Cerebellar cortex (tissue), 1 donor: ENCODE results near the gene RMND5B.
A peak's percentile ranks its signal among the peaks of the same experiment; 100 is the strongest.
"Not testable (repeated sequence)": the region's sequence is repeated elsewhere in the genome, so short reads cannot be mapped to it uniquely, and the experiment has no call there.

Source experiments
- DNase-seq: peaks from one replicate; pipeline ENCODE4 v3.0.0-alpha.2; 2015; ENCODE audit warnings: low spot score

Gene RMND5B, protein sequence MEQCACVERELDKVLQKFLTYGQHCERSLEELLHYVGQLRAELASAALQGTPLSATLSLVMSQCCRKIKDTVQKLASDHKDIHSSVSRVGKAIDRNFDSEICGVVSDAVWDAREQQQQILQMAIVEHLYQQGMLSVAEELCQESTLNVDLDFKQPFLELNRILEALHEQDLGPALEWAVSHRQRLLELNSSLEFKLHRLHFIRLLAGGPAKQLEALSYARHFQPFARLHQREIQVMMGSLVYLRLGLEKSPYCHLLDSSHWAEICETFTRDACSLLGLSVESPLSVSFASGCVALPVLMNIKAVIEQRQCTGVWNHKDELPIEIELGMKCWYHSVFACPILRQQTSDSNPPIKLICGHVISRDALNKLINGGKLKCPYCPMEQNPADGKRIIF

DNA sequence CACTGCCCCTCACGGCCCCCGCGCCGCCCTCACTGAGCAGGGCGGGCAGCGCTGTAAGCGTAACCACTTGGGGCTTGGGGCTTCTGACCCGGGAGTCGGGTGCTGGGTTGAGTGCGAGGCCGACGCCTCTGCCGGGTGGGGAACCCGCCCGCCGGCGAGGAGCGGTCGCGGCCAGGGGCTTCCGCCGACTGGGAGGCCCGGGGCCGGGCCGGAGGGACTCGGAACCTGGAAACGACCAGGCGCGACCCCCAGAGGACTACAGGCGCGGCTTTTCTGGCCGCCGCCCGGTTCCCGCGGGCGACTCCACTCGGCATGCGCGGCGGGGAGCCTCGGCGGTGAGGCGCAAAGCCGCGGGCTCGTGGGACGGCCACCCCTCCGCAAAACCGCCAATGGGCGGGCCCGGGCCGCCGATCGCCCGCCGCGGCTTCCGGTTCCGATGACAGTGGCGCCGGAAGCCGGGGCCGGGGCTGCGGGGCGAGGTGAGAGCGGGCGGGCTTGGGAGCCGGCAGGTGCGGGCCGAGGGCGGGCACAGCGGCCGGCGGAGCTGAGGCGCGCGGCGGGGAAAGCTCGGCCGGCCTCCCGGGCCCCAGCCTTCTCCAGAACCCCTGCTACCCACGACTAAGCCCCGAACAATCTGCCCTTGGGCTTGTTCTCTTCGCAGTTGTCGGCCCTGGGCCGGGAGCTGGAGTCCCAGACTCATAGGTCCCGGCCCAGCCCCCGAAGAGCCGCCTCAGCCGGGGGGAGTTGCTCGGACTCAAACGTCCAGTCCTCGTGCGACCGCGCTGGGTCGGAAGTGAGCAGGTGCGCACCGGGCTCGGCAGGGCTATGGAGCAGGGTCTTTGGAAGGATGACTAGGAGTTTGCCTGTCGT, at the start of gene RMND5B:
RMND5B (plus strand) TSS at position 439 of the 870 bp plus-strand sequence. CDS start 7,106 bp downstream, outside the sequence.
- DNase-seq = peak; percentile 74

DNA sequence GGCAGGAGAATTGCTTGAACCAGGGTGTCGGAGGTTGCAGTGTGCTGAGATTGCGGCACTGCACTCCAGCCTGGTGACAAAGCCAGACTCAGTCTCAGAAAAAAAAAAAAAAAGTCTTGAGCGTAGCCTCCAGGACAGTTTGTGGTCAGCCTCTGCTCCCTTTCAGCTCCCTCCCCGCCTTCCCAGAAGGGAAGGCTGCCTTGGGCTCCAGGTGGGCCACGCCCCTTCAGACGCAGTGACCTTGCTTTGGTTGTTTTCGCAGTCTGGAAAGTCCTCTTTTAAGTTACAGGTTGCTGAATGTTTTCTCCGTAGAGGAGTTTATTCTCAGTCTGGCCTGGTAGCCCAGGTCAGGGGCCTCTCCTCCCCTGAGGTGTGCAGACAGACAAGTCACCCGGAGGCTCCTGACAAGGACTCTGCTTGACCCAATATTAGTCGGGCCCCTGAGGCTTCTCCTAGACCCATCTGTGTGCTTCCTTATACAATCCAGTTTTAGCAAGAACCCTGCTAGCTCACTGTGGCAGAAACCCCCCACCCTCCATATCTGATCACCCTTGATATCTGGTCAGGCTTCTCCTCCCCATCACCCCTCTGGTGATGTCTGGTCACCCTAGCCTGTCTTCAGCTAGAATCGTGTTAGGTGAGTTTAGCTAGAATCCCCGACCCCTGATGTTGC, 49.1 kb upstream of the RMND5B start:
- no peak for DNase-seq

DNA sequence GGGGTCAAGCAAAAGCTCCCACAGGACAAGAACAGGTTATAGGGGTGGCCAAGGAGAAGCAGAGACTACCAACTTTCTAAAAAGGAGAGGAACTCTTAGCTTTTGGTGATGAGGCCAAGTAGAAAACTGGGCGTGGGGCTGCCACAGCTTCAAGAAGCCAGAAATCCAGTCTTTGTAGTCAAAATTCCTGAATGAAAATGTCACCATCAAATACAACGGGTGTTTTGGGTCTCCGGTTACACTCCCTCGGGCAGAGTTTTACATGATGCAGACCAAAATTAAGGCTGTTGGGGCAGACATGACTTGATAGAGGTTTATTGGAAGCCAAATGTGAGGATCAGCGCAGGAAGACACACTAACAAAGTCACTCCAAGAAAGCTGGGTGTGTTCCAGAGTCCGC, 46.9 kb upstream of the RMND5B start:
- no peak for DNase-seq

DNA sequence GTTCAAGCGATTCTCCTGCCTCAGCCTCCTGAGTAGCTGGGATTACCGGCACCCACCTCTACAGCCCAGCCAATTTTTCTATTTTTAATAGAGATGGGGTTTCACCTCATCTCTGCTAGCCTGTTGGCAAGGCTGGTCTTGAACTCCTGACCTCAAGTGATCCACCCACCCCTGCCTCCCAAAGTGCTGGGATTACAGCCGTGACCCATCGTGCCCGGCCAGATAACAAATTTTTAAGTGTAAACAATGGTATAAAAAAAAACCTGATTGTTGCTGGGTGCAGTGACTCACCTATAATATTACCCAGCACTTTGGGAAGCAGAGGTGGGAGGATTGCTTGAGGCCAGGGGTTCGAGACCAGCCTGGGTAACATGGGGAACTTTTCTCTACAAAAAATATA, 45.5 kb upstream of the RMND5B start:
- DNase-seq = no peak

DNA sequence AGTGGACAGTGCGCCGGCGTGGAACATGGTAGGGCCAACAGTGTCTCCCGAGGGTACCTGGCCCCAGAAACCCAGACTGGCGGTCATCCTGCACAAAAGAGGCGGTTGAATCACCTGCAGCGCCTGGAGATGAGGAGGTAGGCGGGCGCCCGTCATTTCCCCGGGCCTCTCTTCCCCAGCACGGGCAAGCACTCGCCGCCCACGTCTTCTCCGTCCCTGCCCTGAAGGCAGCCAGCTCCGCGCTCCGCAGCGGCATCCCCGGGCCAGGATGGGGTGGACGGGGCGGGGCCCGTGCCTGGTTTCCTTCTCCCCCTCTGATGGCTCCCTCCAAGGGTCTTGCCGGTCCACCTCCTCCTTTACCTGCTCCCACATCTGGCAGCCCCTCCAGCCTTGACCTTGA, 44.5 kb upstream of the RMND5B start:
- DNase-seq = no peak

DNA sequence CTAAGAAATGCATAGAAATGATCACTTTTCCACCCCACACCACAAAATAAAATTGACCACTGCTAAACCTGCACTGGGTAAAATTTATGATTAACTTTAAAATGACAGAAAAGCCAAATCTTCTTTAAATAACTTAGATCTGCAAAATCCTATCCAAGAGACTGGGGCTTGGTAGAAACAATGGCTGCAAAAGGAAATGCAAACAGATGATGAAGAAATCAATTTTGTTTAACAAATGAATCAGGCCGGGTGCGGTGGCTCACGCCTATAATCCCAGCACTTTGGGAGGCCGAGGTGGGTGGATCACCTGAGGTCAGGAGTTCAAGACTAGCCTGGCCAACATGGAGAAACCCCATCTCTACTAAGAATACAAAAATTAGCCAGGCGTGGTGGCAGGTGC, 43.6 kb upstream of the RMND5B start:
- not testable (repeated sequence) for DNase-seq

DNA sequence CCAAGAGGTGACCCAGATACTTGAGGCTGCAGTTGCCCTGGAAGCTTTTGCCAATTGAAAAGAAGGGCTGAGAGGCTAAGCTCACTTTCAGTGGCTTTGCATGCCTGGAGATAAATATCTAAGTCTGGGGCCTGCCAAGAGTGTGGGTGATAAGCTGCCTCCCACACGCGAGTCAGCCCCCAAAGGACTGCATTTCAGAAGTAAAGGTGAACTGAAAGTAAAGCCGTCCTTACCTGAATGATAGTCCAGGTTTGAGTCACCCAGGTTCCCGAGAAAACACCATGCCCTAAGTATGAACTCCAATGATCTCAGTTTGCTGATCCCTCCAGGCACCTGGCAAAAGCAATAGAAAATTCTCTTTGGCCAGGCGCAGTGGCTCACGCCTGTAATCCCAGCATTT, 40.0 kb upstream of the RMND5B start:
- no peak for DNase-seq

DNA sequence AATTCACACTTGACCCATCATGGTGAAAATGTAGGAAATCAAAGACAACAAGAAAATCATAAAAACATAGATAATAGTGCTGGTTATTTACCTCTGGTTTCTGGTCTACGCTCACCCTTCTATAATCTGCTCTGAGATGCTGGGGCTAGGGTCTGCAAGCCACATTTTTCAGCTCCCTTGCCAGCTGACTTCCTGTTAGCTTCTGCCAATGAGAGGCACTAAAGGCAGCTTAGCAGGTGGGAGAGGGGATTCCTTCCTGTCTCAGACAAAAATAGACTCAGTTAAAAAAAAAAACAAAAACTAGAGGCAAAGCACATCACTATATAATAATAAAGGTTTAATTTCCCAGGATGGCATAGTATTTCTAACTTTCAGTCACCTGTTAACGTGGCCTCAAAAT, 37.7 kb upstream of the RMND5B start:
- no peak for DNase-seq

DNA sequence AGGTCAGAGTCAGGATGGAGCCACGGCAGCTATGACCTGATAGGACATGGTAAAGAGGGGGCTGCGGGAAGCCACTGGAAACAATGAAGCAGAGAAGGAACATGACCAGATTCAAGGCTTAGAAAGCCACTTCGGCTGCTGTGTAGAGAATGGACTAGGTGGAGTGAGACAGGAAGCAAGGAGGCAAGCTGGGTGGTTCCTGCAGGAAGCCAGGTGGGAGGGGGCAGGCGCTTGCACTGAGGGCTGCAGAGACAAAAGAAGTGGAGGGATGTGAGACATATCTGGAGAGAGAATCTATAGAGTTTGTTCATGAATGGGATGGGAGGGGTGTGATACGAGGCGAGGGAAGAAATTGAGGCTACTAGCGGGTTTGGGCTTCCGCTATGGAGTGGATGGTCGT, 36.5 kb upstream of the RMND5B start:
- no peak for DNase-seq

DNA sequence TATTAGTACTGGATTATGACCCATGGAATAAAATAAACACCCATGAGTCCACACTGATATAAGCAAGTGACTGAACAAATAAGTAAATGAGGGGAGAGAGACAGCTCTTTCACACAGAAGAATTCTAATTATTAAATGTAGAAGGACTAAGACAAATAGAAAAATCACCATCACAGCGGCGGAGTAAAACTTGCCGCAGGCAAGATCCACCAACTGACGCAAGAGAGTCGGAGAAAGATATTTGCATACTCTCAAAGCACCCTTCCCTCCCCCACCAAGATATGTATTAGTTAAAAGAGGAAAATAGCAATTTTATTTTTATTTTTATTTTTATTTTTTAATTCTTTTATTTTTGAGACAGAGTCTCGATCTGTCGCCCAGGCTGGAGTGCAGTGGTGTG, 32.1 kb upstream of the RMND5B start:
- DNase-seq = no peak

DNA sequence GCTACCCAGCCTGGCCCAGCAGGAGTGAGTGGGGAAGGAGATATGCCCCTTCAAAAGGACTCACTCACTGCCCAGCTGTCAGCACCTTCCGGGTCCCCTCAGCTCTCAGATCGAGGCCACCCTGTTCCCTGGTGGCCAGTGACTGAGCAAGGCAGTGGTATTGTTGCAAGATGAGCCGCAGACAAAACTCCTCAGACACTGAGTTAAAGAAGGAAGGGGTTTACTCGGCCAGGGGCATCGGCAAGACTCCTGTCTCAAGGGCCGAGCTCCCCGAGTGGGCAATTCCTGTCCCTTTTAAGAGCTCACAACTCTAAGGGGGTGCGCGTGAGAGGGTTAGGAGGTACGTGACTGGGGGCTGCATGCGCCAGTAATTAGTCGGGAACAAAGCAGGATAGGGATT, 27.2 kb upstream of the RMND5B start:
- DNase-seq = no peak

DNA sequence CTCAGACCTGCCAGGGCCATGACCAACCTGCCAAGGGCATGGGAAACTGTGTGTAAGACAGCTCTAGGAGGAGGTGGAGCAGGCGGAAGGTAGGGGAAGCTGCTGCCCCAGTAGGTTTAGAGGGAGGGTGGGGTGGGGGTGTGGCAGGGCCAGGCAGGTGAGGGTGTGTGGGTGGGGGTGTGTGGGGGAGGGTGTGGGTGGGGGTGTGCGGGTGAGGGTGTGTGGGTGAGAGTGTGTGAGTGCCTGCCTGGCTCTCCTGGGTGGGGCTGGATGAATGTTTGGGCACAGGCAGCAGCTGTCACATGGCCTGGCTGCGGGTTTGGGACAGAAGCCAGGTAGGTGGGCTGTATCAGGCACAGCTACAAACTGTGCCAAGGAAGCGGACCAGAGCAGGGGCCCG, 26.3 kb upstream of the RMND5B start:
- no peak for DNase-seq

DNA sequence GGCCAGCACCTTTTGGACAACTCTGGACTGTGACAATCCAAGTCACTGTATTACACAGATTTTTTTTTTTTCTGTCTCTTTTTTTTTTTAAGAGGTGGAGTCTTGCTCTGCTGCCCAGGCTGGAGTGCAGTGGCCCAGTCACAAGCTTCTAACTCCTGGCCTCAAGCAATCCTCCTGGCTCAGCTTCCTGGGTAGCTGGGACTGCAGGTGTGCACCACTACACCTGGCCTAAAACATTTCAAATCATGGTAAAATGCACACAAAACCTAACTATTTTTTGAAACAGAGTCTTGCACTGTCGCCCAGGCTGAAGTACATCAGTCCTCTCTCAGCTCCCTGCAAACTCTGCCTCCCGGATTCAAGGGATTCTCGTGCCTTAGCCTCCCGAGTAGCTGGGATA, 24.7 kb upstream of the RMND5B start:
- DNase-seq = no peak

DNA sequence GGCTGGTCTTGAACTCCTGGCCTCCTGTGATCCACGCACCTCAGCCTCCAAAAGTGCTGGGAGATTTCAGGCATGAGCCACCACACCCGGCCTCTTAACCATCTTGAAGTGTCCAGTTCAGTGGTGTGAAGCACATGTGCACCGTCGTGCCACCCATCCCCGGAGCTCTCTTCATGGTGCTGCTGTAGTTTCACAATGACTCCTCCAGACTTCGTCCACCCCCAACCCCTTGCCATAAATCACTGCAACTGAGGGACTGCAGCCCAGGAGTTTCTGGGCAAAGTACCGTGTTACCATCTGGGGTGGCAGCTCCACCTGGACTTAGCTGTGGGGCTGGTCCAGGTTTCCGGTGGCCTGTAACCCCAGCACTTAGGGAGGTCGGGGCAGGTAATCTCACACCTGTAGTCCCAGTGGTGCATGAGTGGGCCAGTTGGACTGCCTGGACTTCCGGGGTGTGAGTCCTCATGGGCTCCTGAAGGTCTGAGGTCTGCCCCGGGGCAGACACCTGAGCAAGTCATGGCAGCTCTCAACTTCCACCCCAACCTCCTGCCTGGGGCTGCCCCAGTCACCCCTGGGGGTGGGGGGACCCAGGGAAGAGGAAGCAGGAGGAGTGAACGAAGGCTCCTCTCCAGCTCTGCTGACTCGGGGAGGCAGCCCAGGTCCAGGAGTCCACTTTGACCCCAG, 24.1 kb upstream of the RMND5B start:
- no peak for DNase-seq

DNA sequence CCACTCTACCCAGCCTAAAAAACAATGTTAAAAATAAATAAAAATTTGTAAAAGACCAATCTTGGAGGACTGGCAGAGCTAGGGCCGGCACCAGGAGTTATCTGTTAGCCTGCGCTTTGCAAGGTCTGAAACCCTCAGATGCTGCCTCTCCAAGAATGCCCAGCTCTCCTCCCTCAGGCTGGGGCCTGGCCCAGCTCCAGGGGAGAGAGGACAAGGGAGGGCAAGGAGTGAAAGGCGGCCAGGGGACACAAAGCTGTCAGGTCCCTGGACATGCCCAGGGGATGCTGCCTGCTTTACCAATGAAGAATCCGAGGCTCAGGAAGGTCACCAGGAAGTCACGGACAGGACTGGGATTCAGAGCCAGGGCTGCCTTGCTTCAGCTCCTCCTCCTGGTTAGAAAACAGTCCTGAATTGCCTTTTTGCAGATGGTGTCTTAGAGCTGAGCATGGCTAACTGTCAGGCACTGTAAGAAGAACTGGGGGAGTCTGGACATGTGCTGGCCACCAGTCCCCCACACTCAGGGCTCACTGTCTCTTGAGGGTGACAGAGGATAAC, 23.0 kb upstream of the RMND5B start:
- no peak for DNase-seq

DNA sequence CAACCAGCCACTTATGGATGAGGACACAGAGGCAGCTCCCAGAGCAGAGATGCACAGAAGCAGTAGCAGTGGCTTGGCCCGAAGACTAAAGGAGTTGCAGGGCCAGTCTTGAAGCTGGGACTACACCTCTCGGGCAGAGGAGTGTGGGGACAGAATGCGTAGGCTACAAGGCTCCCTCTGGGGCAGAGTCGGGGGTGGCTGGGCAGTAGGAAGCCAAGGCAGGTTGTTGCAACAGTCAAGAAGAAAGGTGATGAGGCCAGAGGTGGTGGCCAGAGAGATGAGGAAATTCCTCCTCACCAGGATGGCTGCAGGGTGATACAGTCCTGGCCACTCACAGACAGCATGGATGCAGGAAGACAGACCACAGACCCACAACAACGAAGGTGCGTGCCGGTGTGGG, 22.4 kb upstream of the RMND5B start:
- DNase-seq = no peak

DNA sequence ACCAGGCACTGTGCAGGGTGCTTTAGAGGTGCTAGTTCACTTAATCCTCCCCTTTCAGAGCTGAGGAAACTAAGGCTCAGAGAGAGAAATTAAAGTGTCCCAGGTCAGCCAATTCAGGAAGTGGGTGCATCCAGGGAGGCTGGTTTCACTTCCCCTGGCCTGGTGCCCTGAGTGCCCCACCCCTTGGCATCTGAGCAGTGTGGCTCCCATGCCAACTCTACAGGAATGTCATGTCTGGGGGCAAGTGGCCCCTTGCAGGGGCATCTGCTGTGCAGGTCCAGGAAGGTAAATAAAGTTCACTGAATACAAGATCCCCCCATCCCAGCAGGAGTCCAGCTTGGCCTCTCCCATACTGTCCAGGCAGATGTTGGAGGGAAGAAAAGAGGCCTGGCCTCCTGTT, 21.8 kb upstream of the RMND5B start:
- no peak for DNase-seq

DNA sequence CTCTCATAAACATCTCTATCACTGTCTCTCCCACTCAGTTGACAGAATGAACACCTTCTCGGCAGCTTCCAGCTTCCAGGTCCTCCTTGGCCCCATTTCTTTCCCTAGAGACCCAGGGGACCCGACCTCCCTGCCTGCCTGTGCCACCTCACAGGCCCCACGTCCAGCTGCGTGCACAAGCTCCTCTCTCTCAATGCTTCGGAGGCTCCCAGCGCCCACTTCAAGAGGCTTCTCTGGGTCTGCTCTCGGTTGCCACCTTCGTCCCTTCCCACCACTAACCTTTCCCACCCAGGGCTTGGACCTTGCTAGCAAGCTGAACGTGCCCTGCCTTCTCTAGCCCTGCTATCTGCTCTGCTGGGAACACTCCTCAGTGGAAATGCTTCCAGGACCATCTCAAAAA, 20.3 kb upstream of the RMND5B start:
- DNase-seq = no peak

DNA sequence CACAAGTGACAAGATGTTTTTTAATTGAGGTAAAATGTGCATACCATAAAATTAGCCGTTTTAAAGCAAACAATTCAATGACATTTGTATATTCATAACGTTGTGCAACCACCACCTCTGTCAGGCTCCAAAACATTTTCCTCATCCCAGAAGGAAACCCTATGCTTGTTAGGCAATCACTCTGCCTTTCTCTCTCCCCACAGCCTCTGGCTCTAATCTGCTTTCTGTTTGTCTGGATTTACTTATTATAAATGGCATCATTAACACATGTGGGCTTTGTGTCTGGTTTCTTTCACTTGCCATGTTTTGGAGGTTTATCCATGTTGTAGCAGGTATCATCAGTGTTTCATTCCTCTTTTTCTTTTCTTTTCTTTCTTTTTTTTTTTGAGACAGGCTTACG, 18.9 kb upstream of the RMND5B start:
- DNase-seq = no peak

DNA sequence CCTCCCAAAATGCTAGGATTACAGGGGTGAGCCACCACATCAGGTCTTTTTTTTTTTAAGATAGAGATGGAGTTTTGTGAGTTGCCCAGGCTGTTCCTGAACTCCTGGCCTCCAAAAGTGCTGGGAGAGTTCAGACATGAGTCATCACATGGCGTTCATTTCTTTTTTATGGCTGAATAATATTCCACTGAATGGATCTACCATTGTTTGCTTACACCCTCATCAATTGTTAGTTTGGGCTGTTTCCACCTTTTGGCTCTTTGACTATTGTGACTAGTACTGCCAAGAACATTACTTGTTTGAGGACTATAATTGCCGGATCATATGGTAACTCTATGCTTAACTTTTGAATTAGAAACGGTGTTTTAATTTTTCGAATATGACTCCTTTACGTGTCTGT, 18.3 kb upstream of the RMND5B start:
- no peak for DNase-seq

DNA sequence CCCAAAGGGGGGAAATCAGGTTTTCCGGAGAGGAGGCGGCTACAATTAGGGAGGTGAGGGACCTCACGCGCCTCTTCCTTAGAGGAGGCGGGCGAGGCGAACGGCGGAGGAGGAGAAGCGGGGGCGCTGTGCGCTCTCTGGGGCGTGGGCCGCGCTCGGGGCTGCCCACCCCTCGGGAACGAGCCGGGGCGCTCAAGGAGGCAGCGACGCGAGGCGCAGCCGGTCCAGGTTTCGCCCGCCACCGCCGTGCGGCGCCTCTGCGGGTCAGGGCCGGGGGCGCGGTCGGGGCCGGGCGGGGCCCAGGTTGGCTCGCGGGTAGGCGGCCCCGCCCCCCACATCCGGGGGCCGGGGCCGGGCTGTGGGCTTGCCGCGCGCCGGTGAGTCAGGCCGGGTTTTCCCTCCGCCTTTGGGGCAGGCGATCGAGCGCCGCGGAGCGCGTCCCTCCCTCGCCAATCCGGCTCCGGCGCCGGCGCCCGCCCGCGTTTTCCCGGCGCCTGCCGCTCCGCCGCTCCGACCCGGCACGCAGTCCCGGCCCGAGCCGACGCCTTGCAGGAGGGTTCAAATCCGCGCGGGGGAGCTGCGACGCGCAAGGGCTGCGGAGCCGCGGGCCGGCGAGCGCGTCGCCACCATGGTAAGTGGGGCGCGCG, 17.6 kb upstream of the RMND5B start, which contains the start of gene N4BP3:
N4BP3 (plus strand) TSS at position 392 of the 647 bp plus-strand sequence. CDS start 6,052 bp downstream, outside the sequence.
- DNase-seq = peak; percentile 44
